Activated T-cell treated with anti-CD3 and anti-CD28 coated beads, Interleukin-2, amount 50 U/mL, for 4 hours (primary cell): ENCODE results near the gene TSPAN7. TPM values are rescaled to one million over a fixed set of nuclear protein-coding genes. Genes with fewer than 3 reads are reported as not detected.

Experiments
- ATAC-seq, 2 donors: fragments of 200-7000 bp; cut with Tn5 transposase; one replicate each; pipeline ENCODE4 v1.10.0; 2021
- DNase-seq: peaks from one replicate; pipeline ENCODE4 v3.0.0-alpha.2; 2020
- H3K27me3 Mint-ChIP-seq: one replicate; pipeline ENCODE4 v1.8.0; 2021; ENCODE audit warnings: low read depth, mixed read lengths
- H3K36me3 Mint-ChIP-seq: one replicate; pipeline ENCODE4 v1.8.0; 2022; ENCODE audit warnings: mixed read lengths; ENCODE audit not compliant: insufficient read depth
- H3K4me1 Mint-ChIP-seq: one replicate; pipeline ENCODE4 v1.8.0; 2021; ENCODE audit warnings: low read depth, mixed read lengths
- H3K4me3 Mint-ChIP-seq: one replicate; pipeline ENCODE4 v1.8.0; 2021; ENCODE audit warnings: mild to moderate bottlenecking, moderate library complexity, mixed read lengths
- H3K9me3 Mint-ChIP-seq: one replicate; pipeline ENCODE4 v1.8.0; 2021; ENCODE audit warnings: mixed read lengths
- total RNA-seq, 3 donors: library from RNA; stranded (reverse); gene quantifications; one replicate each; pipeline ENCODE4 v1.2.1, GENCODE V29; 2021

TSPAN7 gene
- total RNA-seq, 3 donors from 2014 or later, result 0.18 to 0.29 TPM; not detected in 1

- H3K9me3 Mint-ChIP-seq, result no peaks in the 10 kb centered on the region
- H3K27me3 Mint-ChIP-seq, result peaks cover 3% of the 10 kb centered on the region
- ATAC-seq (no peak), DNase-seq (no peak)
- H3K4me3 Mint-ChIP-seq, result no peak overlapping the region
- H3K4me1 Mint-ChIP-seq, result no peaks in the 10 kb centered on the region
- no peaks in the 10 kb centered on the region for H3K36me3 Mint-ChIP-seq
Measured at GRCh38 chrX:38570396-38570795, 9.1 kb downstream of the TSPAN7 start.

GRCh38 chrX:38571058-38571457 lies 9.7 kb downstream of the TSPAN7 start:
- H3K4me1 Mint-ChIP-seq, result no peaks in the 10 kb centered on the region
- peaks cover 3% of the 10 kb centered on the region for H3K27me3 Mint-ChIP-seq

DNA sequence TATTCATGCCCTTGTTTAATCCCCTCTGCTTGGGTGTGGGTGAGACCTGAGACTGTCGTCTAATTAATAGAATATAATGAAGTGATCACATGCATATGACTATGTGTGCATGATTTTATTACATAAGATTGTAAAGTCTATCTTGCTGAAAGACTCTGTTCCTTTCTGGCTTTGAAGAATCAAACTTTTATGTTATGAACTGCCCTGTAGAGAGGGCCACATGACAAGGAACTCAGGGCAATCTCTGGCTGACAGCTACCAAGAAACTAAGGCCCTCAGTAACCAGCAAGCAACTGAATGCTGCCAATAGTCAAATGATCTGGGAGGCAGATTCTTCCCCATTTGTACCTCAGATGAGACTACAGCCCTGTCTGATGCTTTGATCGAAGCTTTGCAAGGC lies 13.5 kb downstream of the TSPAN7 start:
- H3K27me3 Mint-ChIP-seq, result peaks cover 3% of the 10 kb centered on the region
- H3K4me3 Mint-ChIP-seq, result no peak overlapping the region
- DNase-seq (no peak), ATAC-seq (no peak)
- no peaks in the 10 kb centered on the region for H3K36me3 Mint-ChIP-seq
- no peaks in the 10 kb centered on the region for H3K4me1 Mint-ChIP-seq
- H3K9me3 Mint-ChIP-seq, result no peaks in the 10 kb centered on the region

More at GRCh38 chrX:38571058-38571457, 9.7 kb downstream of the TSPAN7 start:
- Mint-ChIP-seq H3K36me3 (no peaks in the 10 kb centered on the region), H3K4me3 (no peak overlapping the region), H3K9me3 (no peaks in the 10 kb centered on the region)
- ATAC-seq (no peak), DNase-seq (no peak)

GRCh38 chrX:38575888-38576287 lies 14.5 kb downstream of the TSPAN7 start:
- Mint-ChIP-seq H3K4me3 (no peak overlapping the region), H3K36me3 (no peaks in the 10 kb centered on the region), H3K9me3 (no peaks in the 10 kb centered on the region), H3K4me1 (no peaks in the 10 kb centered on the region), H3K27me3 (peaks cover 3% of the 10 kb centered on the region)
- no peak for DNase-seq
- ATAC-seq, result no peak

GRCh38 chrX:38577738-38578137 lies 16.4 kb downstream of the TSPAN7 start:
- DNase-seq (no peak), ATAC-seq (no peak)
- Mint-ChIP-seq H3K27me3 (peaks cover 3% of the 10 kb centered on the region), H3K9me3 (no peaks in the 10 kb centered on the region), H3K4me1 (no peaks in the 10 kb centered on the region), H3K36me3 (no peaks in the 10 kb centered on the region), H3K4me3 (no peak overlapping the region)

GRCh38 chrX:38578167-38578566 lies 16.8 kb downstream of the TSPAN7 start:
- Mint-ChIP-seq H3K27me3 (peaks cover 3% of the 10 kb centered on the region), H3K36me3 (no peaks in the 10 kb centered on the region)

GRCh38 chrX:38583181-38583580 lies 21.8 kb downstream of the TSPAN7 start:
- Mint-ChIP-seq H3K4me3 (no peak overlapping the region), H3K9me3 (no peaks in the 10 kb centered on the region), H3K4me1 (no peaks in the 10 kb centered on the region), H3K27me3 (no peaks in the 10 kb centered on the region), H3K36me3 (no peaks in the 10 kb centered on the region)
- DNase-seq, result no peak
- no peak for ATAC-seq

More at GRCh38 chrX:38578167-38578566, 16.8 kb downstream of the TSPAN7 start:
- ATAC-seq, result no peak
- Mint-ChIP-seq H3K9me3 (no peaks in the 10 kb centered on the region), H3K4me3 (no peak overlapping the region), H3K4me1 (no peaks in the 10 kb centered on the region)
- DNase-seq, result no peak

DNA sequence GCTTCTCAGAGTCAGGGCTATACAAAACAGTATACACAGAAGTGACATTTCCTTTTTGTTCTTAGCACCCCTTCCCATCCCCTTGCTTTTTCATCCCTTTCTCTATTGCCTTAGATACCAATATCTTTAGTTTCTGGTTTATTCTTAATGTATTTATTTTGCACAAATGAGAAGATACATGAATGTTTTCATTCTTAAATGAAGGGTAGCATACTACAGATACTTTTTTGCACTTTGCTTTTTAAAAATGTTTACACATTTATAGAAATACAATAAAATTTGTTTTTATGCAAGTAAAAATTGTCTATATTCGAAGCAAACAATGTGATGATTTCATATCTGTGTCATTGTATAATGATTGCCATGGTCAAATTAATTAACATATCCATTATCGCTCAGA lies 33.1 kb downstream of the TSPAN7 start:
- H3K36me3 Mint-ChIP-seq, result no peaks in the 10 kb centered on the region
- H3K4me1 Mint-ChIP-seq, result no peaks in the 10 kb centered on the region
- no peaks in the 10 kb centered on the region for H3K27me3 Mint-ChIP-seq
- DNase-seq (no peak), ATAC-seq (no peak)
- no peak overlapping the region for H3K4me3 Mint-ChIP-seq
- H3K9me3 Mint-ChIP-seq, result no peaks in the 10 kb centered on the region

GRCh38 chrX:38595801-38596200 lies 34.5 kb downstream of the TSPAN7 start:
- no peaks in the 10 kb centered on the region for H3K4me1 Mint-ChIP-seq
- ATAC-seq (no peak), DNase-seq (no peak)
- no peaks in the 10 kb centered on the region for H3K36me3 Mint-ChIP-seq
- no peak overlapping the region for H3K4me3 Mint-ChIP-seq
- no peaks in the 10 kb centered on the region for H3K9me3 Mint-ChIP-seq
- peaks cover 3% of the 10 kb centered on the region for H3K27me3 Mint-ChIP-seq

DNA sequence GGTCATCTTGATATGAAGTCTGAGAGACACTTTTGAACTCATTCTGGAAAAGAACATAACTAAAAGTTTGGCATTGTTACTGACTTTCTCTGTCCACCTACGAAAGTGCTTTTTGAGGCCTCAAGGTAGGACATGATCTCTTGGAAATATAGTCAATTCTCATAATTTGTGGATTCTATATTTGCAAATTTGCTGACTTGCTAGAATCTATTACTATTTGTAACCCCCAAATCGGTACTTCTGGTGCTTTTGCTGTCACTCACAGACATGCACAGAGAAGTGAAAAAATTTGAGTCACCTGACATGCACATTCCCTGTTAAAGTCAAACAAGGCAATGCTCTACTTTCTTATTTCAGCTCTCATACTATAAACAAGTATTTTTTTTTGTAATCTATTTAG lies 35.6 kb downstream of the TSPAN7 start:
- Mint-ChIP-seq H3K27me3 (peaks cover 3% of the 10 kb centered on the region), H3K9me3 (no peaks in the 10 kb centered on the region), H3K4me1 (no peaks in the 10 kb centered on the region), H3K4me3 (no peak overlapping the region), H3K36me3 (no peaks in the 10 kb centered on the region)
- no peak for DNase-seq
- ATAC-seq, result no peak

DNA sequence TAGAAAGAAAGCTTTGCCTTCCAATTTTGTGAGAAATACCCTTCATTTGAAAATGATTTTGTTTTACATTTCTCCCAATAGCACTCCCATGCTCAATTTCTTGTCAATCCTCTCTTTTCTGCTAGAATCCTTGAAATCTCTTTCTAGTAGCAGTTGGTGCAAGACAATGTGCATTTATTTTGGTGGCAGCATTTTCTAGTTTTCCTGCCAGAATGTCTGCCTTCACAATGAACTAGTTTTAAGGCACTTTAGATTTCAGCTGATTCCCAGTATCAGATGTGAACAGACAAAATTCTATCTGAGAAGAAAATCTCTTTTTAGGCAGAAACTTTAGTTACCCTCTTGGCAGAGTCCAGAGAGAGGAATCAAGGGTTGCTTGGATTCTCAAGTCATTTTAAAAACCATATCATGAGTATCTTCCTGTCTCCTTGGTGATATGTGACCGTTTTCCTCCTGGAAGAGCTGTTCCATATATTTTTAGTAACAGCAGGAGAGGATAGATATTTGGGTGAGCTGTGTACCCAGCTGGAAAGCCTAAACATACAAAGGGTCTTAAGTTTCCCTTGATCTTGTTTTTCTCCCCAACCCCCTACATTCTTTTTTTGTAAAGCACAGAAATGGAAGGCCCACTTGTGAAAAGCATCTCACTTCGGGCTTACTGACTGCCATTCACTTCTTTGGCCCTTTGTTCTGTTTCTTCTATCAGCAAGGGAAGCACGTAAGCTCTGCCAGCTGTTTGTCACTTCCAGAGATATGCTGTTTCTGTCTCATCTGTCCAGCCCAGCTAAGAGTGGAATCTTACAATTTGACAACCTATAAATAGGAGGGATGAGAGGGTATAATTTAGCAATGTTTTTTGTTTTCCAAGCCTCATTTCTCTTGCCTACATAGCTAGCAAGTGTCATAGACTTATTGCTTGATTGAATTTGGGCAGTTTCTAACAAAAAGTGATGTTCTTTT lies 38.7 kb downstream of the TSPAN7 start:
- H3K27me3 Mint-ChIP-seq, result peaks cover 3% of the 10 kb centered on the region
- DNase-seq, result no peak
- H3K9me3 Mint-ChIP-seq, result no peaks in the 10 kb centered on the region
- no peaks in the 10 kb centered on the region for H3K36me3 Mint-ChIP-seq
- ATAC-seq, result no peak
- H3K4me3 Mint-ChIP-seq, result no peak overlapping the region
- H3K4me1 Mint-ChIP-seq, result no peaks in the 10 kb centered on the region

DNA sequence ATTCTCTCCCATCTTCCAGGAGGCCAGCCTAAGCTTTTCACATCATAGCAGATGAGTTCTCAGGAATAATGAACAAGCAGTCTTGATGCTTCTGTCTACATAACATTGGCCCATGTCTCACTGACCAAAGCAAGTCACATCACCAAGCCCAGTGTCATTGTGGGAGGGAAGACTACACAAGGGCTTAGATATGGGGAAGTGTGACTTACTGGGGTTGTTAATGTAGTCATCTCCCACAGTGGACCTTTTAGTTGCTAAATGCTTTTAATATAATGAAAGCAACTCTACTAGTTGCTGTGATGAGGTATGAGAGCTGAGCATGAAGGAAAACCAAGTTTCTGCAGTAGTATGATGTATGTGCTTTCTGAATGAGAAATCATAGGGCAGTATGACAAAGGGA lies 40.5 kb downstream of the TSPAN7 start:
- Mint-ChIP-seq H3K4me3 (no peak overlapping the region), H3K9me3 (no peaks in the 10 kb centered on the region)

DNA sequence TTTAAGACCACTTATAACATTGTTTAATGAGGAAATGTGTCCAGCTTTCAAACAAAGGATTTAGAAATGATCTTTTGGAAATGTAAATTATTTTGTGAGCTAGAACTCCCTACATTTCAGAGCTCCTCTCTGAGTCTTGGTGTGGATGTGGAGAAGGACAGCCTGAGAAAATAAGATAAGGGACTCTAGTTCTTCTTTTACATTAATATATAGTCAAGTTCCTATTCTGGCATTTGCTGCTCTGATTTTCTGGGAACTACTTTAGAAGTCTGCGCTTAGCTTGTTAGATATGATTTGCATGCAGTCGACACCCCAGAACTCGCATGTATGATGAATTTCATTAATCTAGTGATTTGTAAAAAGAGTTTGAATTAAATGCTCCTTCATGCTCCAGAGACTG lies 45.5 kb downstream of the TSPAN7 start:
- peaks cover 2% of the 10 kb centered on the region for H3K27me3 Mint-ChIP-seq
- DNase-seq (no peak), ATAC-seq (no peak)
- H3K4me1 Mint-ChIP-seq, result no peaks in the 10 kb centered on the region
- H3K4me3 Mint-ChIP-seq, result no peak overlapping the region
- H3K9me3 Mint-ChIP-seq, result no peaks in the 10 kb centered on the region
- no peaks in the 10 kb centered on the region for H3K36me3 Mint-ChIP-seq

More for the DNA sequence above, 40.5 kb downstream of the TSPAN7 start:
- Mint-ChIP-seq H3K4me1 (no peaks in the 10 kb centered on the region), H3K36me3 (no peaks in the 10 kb centered on the region), H3K27me3 (peaks cover 3% of the 10 kb centered on the region)
- DNase-seq (no peak), ATAC-seq (no peak)

GRCh38 chrX:38607976-38608375 lies 46.6 kb downstream of the TSPAN7 start:
- Mint-ChIP-seq H3K9me3 (no peaks in the 10 kb centered on the region), H3K4me1 (no peaks in the 10 kb centered on the region), H3K27me3 (peaks cover 2% of the 10 kb centered on the region), H3K4me3 (no peak overlapping the region), H3K36me3 (no peaks in the 10 kb centered on the region)
- DNase-seq (no peak), ATAC-seq (no peak)

DNA sequence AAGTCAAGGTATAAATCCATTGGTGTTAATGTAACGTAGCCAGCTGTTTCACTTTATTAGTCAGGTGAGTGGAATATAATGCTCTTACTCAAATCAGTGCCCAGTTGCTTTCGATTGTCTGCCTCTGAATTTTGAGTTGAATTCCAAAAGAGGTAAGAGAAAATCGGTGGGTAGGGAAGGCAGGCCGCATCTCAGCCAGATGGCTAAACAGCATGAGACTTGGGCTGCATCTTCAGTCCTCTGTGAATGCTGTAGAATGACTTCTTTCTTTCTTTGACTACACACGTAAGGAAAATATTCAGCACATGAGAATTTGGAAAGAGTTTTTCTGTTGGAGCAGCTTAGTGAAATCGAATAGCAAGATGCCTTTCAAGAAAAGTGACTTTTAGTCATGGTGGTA lies 49.5 kb downstream of the TSPAN7 start:
- ATAC-seq, result no peak
- Mint-ChIP-seq H3K36me3 (no peaks in the 10 kb centered on the region), H3K4me3 (no peak overlapping the region), H3K27me3 (peaks cover 2% of the 10 kb centered on the region), H3K9me3 (no peaks in the 10 kb centered on the region), H3K4me1 (no peaks in the 10 kb centered on the region)
- DNase-seq, result no peak
